SH-SY5Y (cell line): Measurements from ENCODE around the gene NYNRIN.

ENCODE experiments used
- GATA2 ChIP-seq: IDR thresholded peaks from 2 replicates; pipeline ENCODE4 v1.6.1; 2011; ENCODE audit warnings: mild to moderate bottlenecking, low read depth, low read length
- GATA3 ChIP-seq: IDR thresholded peaks from 2 replicates; pipeline ENCODE4 v1.6.1; 2011; ENCODE audit warnings: low read depth, mild to moderate bottlenecking, low read length, moderate library complexity

DNA sequence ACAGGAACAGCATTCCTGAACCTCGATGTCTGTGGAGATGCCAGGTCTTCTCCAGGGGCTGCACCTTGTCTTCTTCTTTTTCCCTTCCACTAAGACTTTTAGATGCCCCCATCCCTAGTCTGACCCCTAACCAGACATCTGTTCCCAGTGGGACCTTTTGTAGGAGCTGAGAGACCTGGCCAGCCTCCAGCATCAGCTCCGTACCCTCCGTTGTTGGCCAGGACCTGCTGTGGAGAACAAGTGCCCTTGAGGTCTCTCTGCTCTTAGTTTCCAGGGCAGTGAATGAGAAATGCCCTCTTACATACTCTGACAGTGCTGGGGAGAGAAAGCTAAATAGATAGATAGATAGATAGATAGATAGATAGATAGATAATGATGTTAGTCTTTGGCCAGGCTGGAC is 60.5 kb downstream of the NYNRIN start:
- TF ChIP-seq GATA3, result no peak
- no peak for TF ChIP-seq GATA2
